K562 (cell line): ENCODE data around the gene SLC66A2. TPM values are rescaled to one million over a fixed set of nuclear protein-coding genes. Genes with fewer than 3 reads are reported as not detected.

Experiments used
- ATAC-seq: fragments of 200-7000 bp; cut with Tn5 transposase; 3 replicates; pipeline ENCODE4 v1.9.1; 2020; ENCODE audit warnings: moderate library complexity
- BruUV-seq: library from RNA; stranded (reverse); fragments of 400-500 nt; replicated peaks from 2 replicates; lab custom pipeline; 2021; lab: Mats Ljungman, UMichigan
- CTCF ChIA-PET: fragments of 300-600 bp; formaldehyde crosslinking; extraction: SDS; loops from one replicate; lab custom pipeline; 2021; ENCODE audit warnings: low intra/inter-chr PET ratio; lab: Yijun Ruan, JAX
- POLR2A ChIA-PET: fragments of 300-600, 350-650 bp; sonication (Branson Sonifier 250); formaldehyde crosslinking; extraction: SDS; loops from one replicate; lab custom pipeline; 2021; ENCODE audit warnings: antibody characterized with exemption, inconsistent platforms; lab: Yijun Ruan, JAX
- DNase-seq, 4 experiments: peaks; one replicate each; pipeline versions ENCODE4 v3.0.0 to v3.0.0-alpha.2; 2011 to 2018; ENCODE audit warnings: low spot score in 3 of 4, mixed read lengths in 3 of 4; ENCODE audit errors: extremely low read depth in 1 of 4
- FAIRE-seq: peaks from 2 replicates; lab custom pipeline; 2011; peaks lifted over from hg19 to GRCh38; lab: Jason Lieb, UNC
- H2AFZ ChIP-seq: 2 replicates; pipeline ENCODE4 v1.6.0; 2011; ENCODE audit warnings: low read depth, low read length, control low read depth, inconsistent platforms
- H3K27ac ChIP-seq: fragments of 200-600 bp; 3 replicates; pipeline ENCODE4 v1.8.0; 2011; ENCODE audit warnings: low read depth, mild to moderate bottlenecking, control low read depth, inconsistent platforms, low read length, moderate library complexity, mixed read lengths; ENCODE audit errors: extremely low read depth
- H3K27me3 ChIP-seq, 2 experiments: fragments of 300-600 bp in 1 of 2; 2 replicates in 1 of 2; 3 replicates in 1 of 2; pipeline versions ENCODE4 v1.6.0 to v1.8.0; 2011; ENCODE audit warnings: inconsistent platforms in 2 of 2, low read length in 2 of 2, mild to moderate bottlenecking in 1 of 2, mixed read lengths in 1 of 2, moderate library complexity in 1 of 2; ENCODE audit not compliant: control insufficient read depth in 2 of 2, insufficient read depth in 2 of 2
- H3K36me3 ChIP-seq: fragments of 300-600 bp; 3 replicates; pipeline ENCODE4 v1.8.0; 2011; ENCODE audit warnings: mild to moderate bottlenecking, low read length, inconsistent platforms; ENCODE audit not compliant: control insufficient read depth, insufficient read depth
- H3K4me1 ChIP-seq, 2 experiments: fragments of 200-600 bp in 1 of 2; replicated peaks in 1 of 2; 2 replicates in 1 of 2; 3 replicates in 1 of 2; pipeline versions ENCODE4 v1.5.1 to v1.8.0; 2011; ENCODE audit warnings: inconsistent platforms in 2 of 2, low read length in 2 of 2, mild to moderate bottlenecking in 1 of 2, mixed read lengths in 1 of 2, moderate library complexity in 1 of 2; ENCODE audit not compliant: control insufficient read depth in 2 of 2, insufficient read depth in 2 of 2
- H3K4me2 ChIP-seq: 2 replicates; pipeline ENCODE4 v1.6.1; 2011; ENCODE audit warnings: low read length, control low read depth, inconsistent platforms, mixed read lengths; ENCODE audit not compliant: insufficient read depth
- H3K4me3 ChIP-seq: fragments of 200-600 bp; sonication (generic), shearing (Covaris generic); 2 replicates; pipeline ENCODE4 v1.5.1; 2016; ENCODE audit warnings: control low read depth, inconsistent platforms
- H3K79me2 ChIP-seq: fragments of 200-600 bp; 3 replicates; pipeline ENCODE4 v1.8.0; 2011; ENCODE audit warnings: low read length, inconsistent platforms; ENCODE audit not compliant: control insufficient read depth, insufficient read depth
- H3K9ac ChIP-seq, 2 experiments: 2 replicates each; pipeline versions ENCODE4 v1.6.0 to v1.6.1; 2011; ENCODE audit warnings: low read depth in 2 of 2, low read length in 2 of 2, control low read depth in 1 of 2, inconsistent platforms in 1 of 2, mild to moderate bottlenecking in 1 of 2, mixed read lengths in 1 of 2; ENCODE audit not compliant: insufficient read depth in 1 of 2
- H3K9me1 ChIP-seq: one replicate; pipeline ENCODE4 v1.6.0; 2011; ENCODE audit warnings: inconsistent platforms, mild to moderate bottlenecking, low read length, moderate library complexity; ENCODE audit not compliant: control insufficient read depth, insufficient read depth
- H3K9me3 ChIP-seq: replicated peaks from 2 replicates; pipeline ENCODE4 v1.5.1; 2011; ENCODE audit warnings: low read depth, low read length, inconsistent platforms; ENCODE audit not compliant: control insufficient read depth, insufficient read depth
- H4K20me1 ChIP-seq: replicated peaks from 2 replicates; pipeline ENCODE4 v1.6.1; 2011; ENCODE audit warnings: low read length, inconsistent platforms, mixed read lengths; ENCODE audit not compliant: control insufficient read depth, insufficient read depth
- ARID1B ChIP-seq: fragments of 450-650 bp; IDR thresholded peaks from 2 replicates; pipeline ENCODE4 v1.6.1; 2016; ENCODE audit warnings: antibody characterized with exemption, mild to moderate bottlenecking, inconsistent platforms
- ELF2 ChIP-seq: fragments of 250-450 bp; sonication (Bioruptor Pico); IDR thresholded peaks from 2 replicates; pipeline ENCODE4 v1.5.0; 2021; ENCODE audit warnings: mild to moderate bottlenecking
- HNRNPLL ChIP-seq: fragments of 200-400 bp; formaldehyde crosslinking; IDR thresholded peaks from 2 replicates; pipeline ENCODE4 v1.6.1; 2017; ENCODE audit warnings: low read length, low read depth, mild to moderate bottlenecking; ENCODE audit not compliant: poor library complexity, severe bottlenecking
- KDM1A ChIP-seq, 2 experiments: fragments of 450-650 bp; IDR thresholded peaks; 2 replicates each; pipeline ENCODE4 v1.6.1; 2016; ENCODE audit warnings: mild to moderate bottlenecking in 2 of 2
- LARP7 ChIP-seq: fragments of 450-650 bp; IDR thresholded peaks from 2 replicates; pipeline ENCODE4 v1.6.1; 2016
- LCOR ChIP-seq: sonication (generic); formaldehyde crosslinking; IDR thresholded peaks from 2 replicates; pipeline ENCODE4 v1.8.0; 2022; ENCODE audit warnings: mild to moderate bottlenecking, missing genetic modification reagents
- POLR2A ChIP-seq: fragments of 450-650 bp; conservative IDR thresholded peaks from 2 replicates; pipeline ENCODE4 v1.6.1; 2016
- U2AF1 ChIP-seq: fragments of 200-400 bp; formaldehyde crosslinking; optimal IDR thresholded peaks from 2 replicates; pipeline ENCODE3; 2017; ENCODE audit warnings: mild to moderate bottlenecking, low read depth, low read length, moderate library complexity
- YBX1 ChIP-seq: fragments of 450-650 bp; IDR thresholded peaks from 2 replicates; pipeline ENCODE4 v1.7.1; 2016; ENCODE audit warnings: mild to moderate bottlenecking
- ZNF232 ChIP-seq: sonication (generic); formaldehyde crosslinking; IDR thresholded peaks from 2 replicates; pipeline ENCODE4 v1.8.0; 2022; ENCODE audit warnings: mild to moderate bottlenecking, missing genetic modification reagents
- ZNF41 ChIP-seq: fragments of 250-450 bp; sonication (Bioruptor Pico); conservative IDR thresholded peaks from 2 replicates; pipeline ENCODE4 v1.4.0; 2020; ENCODE audit warnings: mild to moderate bottlenecking
- WGBS: fragments of 100-300 bp; shearing (Covaris generic); methylation state at CpG from one replicate; pipeline ENCODE4 v1.1.6; 2016; ENCODE audit warnings: low coverage, mixed read lengths; ENCODE audit not compliant: insufficient coverage; ENCODE audit errors: missing lambda C conversion rate; 5-methylcytosine and 5-hydroxymethylcytosine counted together
- in situ Hi-C: fragments of 300-500 bp; cut with MboI; formaldehyde crosslinking; loops from 4 replicates; pipeline ENCODE4 v1.15.0; 2018; ENCODE audit warnings: inconsistent platforms, mixed read lengths
- intact Hi-C: fragments of 100-400 bp; cut with micrococcal nuclease; formaldehyde crosslinking; loops from 2 replicates; pipeline ENCODE4 v1.14.2; 2022
- polyA plus RNA-seq, 8 experiments: library from polyadenylated mRNA; depleted of rRNA in 4 of 8; stranded (reverse) in 5 of 8; unstranded in 3 of 8; fragments of >200 nt; fragmentation: Nextera tagmentation in 2 of 8; fragmentation: Illumina TruSeq in 1 of 8; extraction: Ambion mirVana in 2 of 8; extraction: Trizol in 1 of 8; gene quantifications; 2 replicates each; pipeline versions ENCODE4 v1.2.1 to v1.2.3, GENCODE V29; 2011 to 2014; ENCODE audit warnings: inconsistent platforms in 1 of 8, missing spikeins in 1 of 8
- total RNA-seq, 7 experiments: library from RNA; depleted of rRNA in 6 of 7; stranded (reverse); fragments of >200 nt in 6 of 7; fragmentation: Illumina TruSeq in 2 of 7; extraction: Trizol in 2 of 7; gene quantifications; 2 replicates each; pipeline versions ENCODE4 v1.2.1 to v1.2.3, GENCODE V29; 2011 to 2021; ENCODE audit warnings: low replicate concordance in 1 of 7
- TF ChIP-seq, protein P1 (sequence below): fragments of 250-450 bp; sonication (Bioruptor Pico); IDR thresholded peaks from 2 replicates; pipeline ENCODE4 v1.9.0; 2021; ENCODE audit warnings: mild to moderate bottlenecking
- TF ChIP-seq, protein P2 (sequence below): fragments of 450-650 bp; IDR thresholded peaks from 2 replicates; pipeline ENCODE4 v1.6.1; 2016; ENCODE audit warnings: antibody characterized with exemption

The SLC66A2 gene
- total and polyA plus RNA-seq, 9 of the 15 experiments (the other 6 are each of a cell fraction or from before 2014, with no cell fraction given): 0.25 to 17.5 (median 5.6) TPM

DNA sequence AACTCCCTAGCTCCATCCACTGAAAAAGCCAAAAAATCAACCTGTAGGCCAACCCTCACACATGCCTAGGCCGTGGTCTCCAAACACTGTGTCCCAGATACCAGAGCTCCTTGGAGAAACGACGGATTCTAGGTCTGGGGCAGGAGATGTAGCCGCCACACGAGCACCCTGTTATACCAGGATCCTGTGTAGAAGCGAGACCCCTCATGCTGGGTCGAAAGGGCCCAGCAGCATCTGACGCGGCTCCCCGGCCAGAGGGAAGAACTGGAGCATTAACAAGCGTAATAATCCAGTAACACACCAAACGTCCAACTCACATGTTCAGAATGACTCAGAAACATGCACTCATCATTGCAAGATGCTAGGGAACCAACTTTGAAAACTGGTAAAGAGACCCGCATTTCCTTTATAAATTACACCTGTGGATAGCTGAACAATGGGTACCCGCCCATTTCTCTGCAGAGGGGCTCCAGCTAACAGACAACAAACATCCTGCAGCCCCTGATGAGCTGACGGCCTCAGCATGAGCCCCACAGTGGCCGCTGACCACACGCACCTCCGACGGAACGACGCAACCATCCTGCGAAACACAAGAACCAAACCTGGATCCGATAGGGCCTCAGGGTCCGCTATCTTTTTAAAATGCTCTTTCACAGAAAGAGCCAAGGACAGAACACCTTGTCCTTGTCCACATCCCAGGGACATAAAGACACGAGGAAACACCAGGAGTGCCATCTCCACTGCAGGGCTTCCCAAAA lies 14.2 kb downstream of the SLC66A2 start:
- H3K4me1 ChIP-seq: peaks cover 0 to 6% of the 10 kb centered on the region in 2 experiments; a peak in 2 of 5 replicates
- H3K4me3 ChIP-seq: no peak overlapping the region
- WGBS: 77% methylated on average over 11 of the region's 25 CpGs
- no peaks in the 10 kb centered on the region for H3K79me2 ChIP-seq
- intact Hi-C loops (no loop called here), in situ Hi-C loops (no loop called here)
- no TSS peak for BruUV-seq
- no peak overlapping the region for H3K27ac ChIP-seq
- no peaks in the 10 kb centered on the region for H3K27me3 ChIP-seq
- H3K9ac ChIP-seq: no peak overlapping the region
- H3K4me2 ChIP-seq: no peak overlapping the region
- no peak for DNase-seq
- no peak for ATAC-seq
- peaks cover 3% of the 10 kb centered on the region; the same call in 1 of the 3 replicates for H3K36me3 ChIP-seq
- no peaks in the 10 kb centered on the region; the same call in 1 of the 2 replicates for H4K20me1 ChIP-seq
- TF ChIP-seq YBX1 (no peak), U2AF1 (no peak), ELF2 (no peak), ZNF232 (CRISPR knock-in tag) (no peak)
- H3K9me1 ChIP-seq: no peaks in the 10 kb centered on the region
- ChIA-PET CTCF (no interaction called here), POLR2A (interaction anchor here (0.9 kb wide), 1 partner anchor 11 kb away, joined by 3 read pairs; no protein-coding TSS in a partner anchor)
- no peak for FAIRE-seq
- H2AFZ ChIP-seq: no peak overlapping the region
- H3K9me3 ChIP-seq: peaks cover 1% of the 10 kb centered on the region; the same call in 1 of the 2 replicates

DNA sequence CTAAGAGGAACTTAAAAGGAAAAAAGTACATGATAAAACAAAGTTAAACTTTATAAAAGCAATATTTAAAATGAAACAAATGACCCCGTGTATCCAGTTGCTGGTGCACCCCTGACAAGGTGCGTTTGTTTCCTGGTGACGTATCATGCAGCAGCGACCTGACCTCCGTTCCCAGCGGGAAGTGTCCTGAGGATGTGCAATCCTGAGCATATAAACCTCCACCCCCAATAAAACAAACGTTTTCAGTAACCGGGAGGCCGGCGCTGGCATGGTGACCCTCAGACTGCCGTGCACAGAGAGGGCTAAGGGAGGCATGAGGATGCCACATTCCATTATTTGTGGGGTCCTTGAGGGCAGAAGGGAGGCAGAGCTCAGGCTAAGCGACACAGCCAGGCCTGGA lies 14.8 kb downstream of the SLC66A2 start:
- WGBS: 82% methylated on average over 11 of the region's 12 CpGs
- DNase-seq (no peak), ATAC-seq (no peak), FAIRE-seq (no peak)
- H3K79me2 ChIP-seq: no peaks in the 10 kb centered on the region
- no peak overlapping the region for H3K27ac ChIP-seq
- ChIA-PET POLR2A (interaction anchor here (0.9 kb wide), 1 partner anchor 12 kb away, joined by 3 read pairs; no protein-coding TSS in a partner anchor), CTCF (no interaction called here)
- H3K4me3 ChIP-seq: no peak overlapping the region
- no TSS peak for BruUV-seq
- peaks cover 0 to 6% of the 10 kb centered on the region in 2 experiments; a peak in 2 of 5 replicates for H3K4me1 ChIP-seq
- TF ChIP-seq ZNF41 (CRISPR knock-in tag): no peak
- no peak for TF ChIP-seq LCOR
- TF ChIP-seq POLR2A: no peak
- TF ChIP-seq ARID1B: no peak
- TF ChIP-seq KDM1A (IDR thresholded peaks at IDR 0.05): no peak
- TF ChIP-seq HNRNPLL: no peak
- TF ChIP-seq, protein P1, sequence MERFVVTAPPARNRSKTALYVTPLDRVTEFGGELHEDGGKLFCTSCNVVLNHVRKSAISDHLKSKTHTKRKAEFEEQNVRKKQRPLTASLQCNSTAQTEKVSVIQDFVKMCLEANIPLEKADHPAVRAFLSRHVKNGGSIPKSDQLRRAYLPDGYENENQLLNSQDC: no peak
- no peak for TF ChIP-seq LARP7
- TF ChIP-seq, protein P2, sequence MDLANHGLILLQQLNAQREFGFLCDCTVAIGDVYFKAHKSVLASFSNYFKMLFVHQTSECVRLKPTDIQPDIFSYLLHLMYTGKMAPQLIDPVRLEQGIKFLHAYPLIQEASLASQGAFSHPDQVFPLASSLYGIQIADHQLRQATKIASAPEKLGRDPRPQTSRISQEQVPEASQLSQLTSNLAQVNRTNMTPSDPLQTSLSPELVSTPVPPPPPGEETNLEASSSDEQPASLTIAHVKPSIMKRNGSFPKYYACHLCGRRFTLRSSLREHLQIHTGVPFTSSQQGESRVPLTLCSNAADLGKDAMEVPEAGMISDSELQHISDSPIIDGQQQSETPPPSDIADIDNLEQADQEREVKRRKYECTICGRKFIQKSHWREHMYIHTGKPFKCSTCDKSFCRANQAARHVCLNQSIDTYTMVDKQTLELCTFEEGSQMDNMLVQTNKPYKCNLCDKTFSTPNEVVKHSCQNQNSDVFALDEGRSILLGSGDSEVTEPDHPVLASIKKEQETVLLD: no peak
- peaks cover 3% of the 10 kb centered on the region; the same call in 1 of the 3 replicates for H3K36me3 ChIP-seq
- in situ Hi-C loops (no loop called here), intact Hi-C loops (no loop called here)
- H4K20me1 ChIP-seq: no peaks in the 10 kb centered on the region
- peaks cover 1% of the 10 kb centered on the region; the same call in 1 of the 2 replicates for H3K9me3 ChIP-seq
- no peak overlapping the region for H3K9ac ChIP-seq
- H3K9me1 ChIP-seq: no peaks in the 10 kb centered on the region
- H3K4me2 ChIP-seq: no peak overlapping the region
- H2AFZ ChIP-seq: no peak overlapping the region
- no peaks in the 10 kb centered on the region for H3K27me3 ChIP-seq
